DND-41 (cell line): Measurements from ENCODE around the gene OR10G8.

Experiments
- ATAC-seq: fragments of 200-7000 bp; cut with Tn5 transposase; 3 replicates; pipeline ENCODE4 v1.9.1; 2021; ENCODE audit warnings: low read depth; ENCODE audit not compliant: insufficient read depth
- DNase-seq: peaks from one replicate; pipeline ENCODE4 v3.0.0-alpha.2; 2020
- H2AFZ ChIP-seq: 2 replicates; pipeline ENCODE4 v1.6.0; 2012; ENCODE audit warnings: low read depth, low read length
- H3K27ac ChIP-seq: 2 replicates; pipeline ENCODE4 v1.5.1; 2012; ENCODE audit warnings: low read length, inconsistent platforms
- H3K27me3 ChIP-seq: fragments of 200-600 bp; sonication (generic); 2 replicates; pipeline ENCODE4 v1.6.0; 2012; ENCODE audit warnings: low read length, mild to moderate bottlenecking, inconsistent platforms; ENCODE audit not compliant: insufficient read depth, poor library complexity
- H3K36me3 ChIP-seq: 2 replicates; pipeline ENCODE4 v1.5.1; 2012; ENCODE audit warnings: low read length, inconsistent platforms; ENCODE audit not compliant: insufficient read depth
- H3K4me1 ChIP-seq: 2 replicates; pipeline ENCODE4 v1.5.1; 2012; ENCODE audit warnings: mild to moderate bottlenecking, low read length; ENCODE audit not compliant: insufficient read depth
- H3K4me2 ChIP-seq: 2 replicates; pipeline ENCODE4 v1.6.0; 2012; ENCODE audit warnings: mild to moderate bottlenecking, moderate library complexity, low read length, inconsistent platforms; ENCODE audit not compliant: insufficient read depth
- H3K4me3 ChIP-seq, 2 experiments: fragments of 200-600 bp in 1 of 2; shearing (Covaris generic) in 1 of 2; 2 replicates each; pipeline ENCODE4 v1.5.1; 2012 to 2016; ENCODE audit warnings: inconsistent platforms in 2 of 2, low read length in 2 of 2, mild to moderate bottlenecking in 2 of 2, low read depth in 1 of 2, moderate library complexity in 1 of 2
- H3K79me2 ChIP-seq: 2 replicates; pipeline ENCODE4 v1.6.0; 2012; ENCODE audit warnings: low read length, inconsistent platforms; ENCODE audit not compliant: insufficient read depth
- H3K9ac ChIP-seq: 2 replicates; pipeline ENCODE4 v1.6.0; 2012; ENCODE audit warnings: low read depth, mild to moderate bottlenecking, inconsistent platforms, low read length, moderate library complexity
- H3K9me3 ChIP-seq: 2 replicates; pipeline ENCODE4 v1.5.1; 2012; ENCODE audit warnings: low read length, moderate library complexity, mild to moderate bottlenecking, inconsistent platforms; ENCODE audit not compliant: insufficient read depth, severe bottlenecking
- H4K20me1 ChIP-seq: 2 replicates; pipeline ENCODE4 v1.6.0; 2012; ENCODE audit warnings: low read length; ENCODE audit not compliant: insufficient read depth
- CTCF ChIP-seq: IDR thresholded peaks from 2 replicates; pipeline ENCODE4 v1.5.1; 2012; ENCODE audit warnings: borderline replicate concordance, low read length, moderate library complexity, mild to moderate bottlenecking; ENCODE audit not compliant: poor library complexity, severe bottlenecking; ENCODE audit errors: extremely low read depth
- EZH2 ChIP-seq: IDR thresholded peaks from 3 replicates; pipeline ENCODE4 v1.6.1; 2012; ENCODE audit warnings: borderline replicate concordance, low read depth, mild to moderate bottlenecking, moderate library complexity, low read length, inconsistent platforms; ENCODE audit not compliant: severe bottlenecking

The OR10G8 gene

DNA sequence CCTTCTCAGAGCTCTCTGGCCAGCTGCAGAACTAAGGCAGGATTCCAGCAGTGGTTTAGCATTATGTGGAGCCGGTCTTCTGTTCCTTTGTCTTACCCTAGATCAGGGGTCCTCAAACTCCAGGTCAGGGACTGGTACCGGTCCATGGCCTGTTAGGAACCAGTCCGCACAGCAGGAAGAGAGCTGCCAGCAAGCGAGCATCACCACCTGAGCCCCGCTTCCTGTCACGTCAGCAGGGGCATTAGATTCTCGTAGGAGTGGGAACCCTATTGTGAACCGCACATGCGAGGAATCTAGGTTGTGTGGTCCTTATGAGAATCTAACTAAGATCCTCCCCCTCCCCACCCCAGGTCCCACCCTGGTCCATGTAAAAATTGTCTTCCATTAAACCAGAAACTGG, 13.0 kb downstream of the OR10G8 start:
- no peaks in the 10 kb centered on the region for H3K9me3 ChIP-seq
- no peak overlapping the region for H3K4me3 ChIP-seq
- no peaks in the 10 kb centered on the region for H3K4me1 ChIP-seq
- H3K4me2 ChIP-seq = no peak overlapping the region
- DNase-seq (no peak), ATAC-seq (no peak)
- no peaks in the 10 kb centered on the region for H3K36me3 ChIP-seq
- H3K9ac ChIP-seq = no peak overlapping the region
- TF ChIP-seq EZH2 = no peak
- no peak for TF ChIP-seq CTCF
- no peaks in the 10 kb centered on the region for H3K27me3 ChIP-seq
- H3K27ac ChIP-seq = no peak overlapping the region
- no peak overlapping the region for H2AFZ ChIP-seq
- no peaks in the 10 kb centered on the region for H4K20me1 ChIP-seq
- no peaks in the 10 kb centered on the region for H3K79me2 ChIP-seq

GRCh38 chr11:124041254-124041653, 14.7 kb downstream of the OR10G8 start, which contains the start of gene OR10G7:
Gene OR10G7 (minus strand): TSS chr11:124041325. CDS start chr11:124039001, 2,324 bp downstream.
- Histone ChIP-seq H3K27ac (no peak within 1 kb of the TSS), H3K9me3 (no peaks in the 10 kb centered on the region), H3K4me3 (no peak within 1 kb of the TSS), H4K20me1 (no peaks in the 10 kb centered on the region), H3K4me1 (no peaks in the 10 kb centered on the region), H3K4me2 (no peak within 1 kb of the TSS), H3K36me3 (no peaks in the 10 kb centered on the region), H2AFZ (no peak within 1 kb of the TSS), H3K27me3 (no peaks in the 10 kb centered on the region), H3K79me2 (no peaks in the 10 kb centered on the region), H3K9ac (no peak within 1 kb of the TSS)
- ATAC-seq = no peak
- DNase-seq = no peak
- no peak for TF ChIP-seq CTCF

DNA sequence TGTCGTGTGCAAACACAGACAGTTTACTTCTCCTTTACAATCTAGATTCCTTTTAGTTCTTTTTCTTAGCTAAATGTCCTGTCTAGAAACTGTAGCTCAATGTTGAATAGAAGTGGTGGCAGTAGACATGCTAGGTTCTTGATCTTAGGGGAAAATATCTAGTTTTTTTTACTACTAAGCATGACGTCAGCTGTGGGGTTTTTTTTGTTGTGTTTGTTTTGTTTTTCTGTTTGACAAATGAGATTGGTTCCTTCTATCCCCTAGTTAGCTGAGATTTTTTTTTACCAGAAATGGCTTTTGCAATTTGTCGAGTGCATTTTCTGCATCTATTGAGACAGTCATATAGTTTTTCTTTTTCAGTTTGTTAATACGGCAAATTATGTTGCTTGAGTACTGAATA, 16.8 kb downstream of the OR10G8 start:
- H3K79me2 ChIP-seq = no peaks in the 10 kb centered on the region
- no peaks in the 10 kb centered on the region for H3K9me3 ChIP-seq
- no peak overlapping the region for H3K9ac ChIP-seq
- ATAC-seq (no peak), DNase-seq (no peak)
- H3K27me3 ChIP-seq = no peaks in the 10 kb centered on the region
- no peaks in the 10 kb centered on the region for H3K36me3 ChIP-seq
- no peaks in the 10 kb centered on the region for H3K4me1 ChIP-seq
- no peak overlapping the region for H3K4me2 ChIP-seq
- H3K27ac ChIP-seq = no peak overlapping the region
- no peak overlapping the region for H2AFZ ChIP-seq
- TF ChIP-seq EZH2 = no peak
- no peak for TF ChIP-seq CTCF
- no peak overlapping the region for H3K4me3 ChIP-seq
- H4K20me1 ChIP-seq = no peaks in the 10 kb centered on the region

DNA sequence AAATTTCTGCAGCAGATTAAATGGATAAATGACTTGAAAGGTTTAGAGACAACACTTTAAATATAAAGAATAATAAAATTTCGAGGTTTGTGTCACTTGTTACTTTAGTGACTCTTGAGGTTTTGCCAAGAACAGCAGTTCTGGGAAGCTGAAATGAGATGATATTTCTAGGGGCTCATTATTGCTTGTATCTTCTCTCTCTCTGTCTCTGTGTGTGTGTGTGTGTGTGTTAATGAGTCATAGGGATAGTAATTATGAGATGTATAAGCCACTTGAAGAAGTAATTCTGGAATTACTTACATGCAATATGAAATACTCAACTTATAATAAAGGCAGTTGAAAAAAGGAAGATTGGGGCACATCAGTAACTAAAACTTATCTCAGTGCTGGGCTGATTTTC, 24.1 kb downstream of the OR10G8 start:
- no peak for ATAC-seq
- DNase-seq = no peak
- H3K27ac ChIP-seq = no peak overlapping the region

More for the DNA sequence above, 24.1 kb downstream of the OR10G8 start:
- no peak overlapping the region for H3K4me2 ChIP-seq
- no peak overlapping the region for H3K9ac ChIP-seq
- peaks cover 7% of the 10 kb centered on the region for H3K27me3 ChIP-seq
- no peaks in the 10 kb centered on the region for H3K9me3 ChIP-seq
- H3K4me1 ChIP-seq = no peaks in the 10 kb centered on the region
- no peaks in the 10 kb centered on the region for H4K20me1 ChIP-seq
- H2AFZ ChIP-seq = no peak overlapping the region
- TF ChIP-seq CTCF = no peak
- TF ChIP-seq EZH2 = no peak
- no peaks in the 10 kb centered on the region for H3K79me2 ChIP-seq
- no peaks in the 10 kb centered on the region for H3K36me3 ChIP-seq
- H3K4me3 ChIP-seq = no peak overlapping the region; a peak in 1 of 4 replicates
